Fibroblast of lung (primary cell): Measurements from ENCODE around the gene COMMD10. TPM values are rescaled to one million over a fixed set of nuclear protein-coding genes. Genes with fewer than 3 reads are reported as not detected.
A peak's percentile ranks its signal among the peaks of the same experiment; 100 is the strongest.

Experiments used
- DNase-seq, 2 donors: peaks; one replicate each; pipeline versions ENCODE4 v3.0.0 to v3.0.0-alpha.2; 2010; ENCODE audit warnings: low read depth in 2 of 2
- H2AFZ ChIP-seq: 2 replicates; pipeline ENCODE4 v1.5.1; 2012; ENCODE audit warnings: low read length, control low read depth, inconsistent platforms
- H3K27ac ChIP-seq: 2 replicates; pipeline ENCODE4 v1.5.1; 2011; ENCODE audit warnings: low read length, control low read depth; ENCODE audit not compliant: insufficient read depth
- H3K27me3 ChIP-seq: 2 replicates; pipeline ENCODE4 v1.5.1; 2011; ENCODE audit warnings: mild to moderate bottlenecking, low read length; ENCODE audit not compliant: control insufficient read depth, insufficient read depth
- H3K36me3 ChIP-seq: 2 replicates; pipeline ENCODE4 v1.5.1; 2011; ENCODE audit warnings: low read length; ENCODE audit not compliant: control insufficient read depth, insufficient read depth
- H3K4me1 ChIP-seq: 2 replicates; pipeline ENCODE4 v1.5.1; 2011; ENCODE audit warnings: low read length; ENCODE audit not compliant: control insufficient read depth, insufficient read depth; ENCODE audit errors: extremely low read depth
- H3K4me2 ChIP-seq: 2 replicates; pipeline ENCODE4 v1.5.1; 2011; ENCODE audit warnings: low read length, control low read depth; ENCODE audit not compliant: insufficient read depth; ENCODE audit errors: extremely low read depth
- H3K4me3 ChIP-seq, 4 experiments: fragments of 200-600 bp in 1 of 4; sonication (generic) in 1 of 4; replicated peaks in 1 of 4; 2 replicates each; pipeline ENCODE4 v1.5.1; 2011 to 2016; ENCODE audit warnings: low read length in 4 of 4, low read depth in 3 of 4, mild to moderate bottlenecking in 3 of 4, control low read depth in 2 of 4, inconsistent platforms in 1 of 4, mixed read lengths in 1 of 4; ENCODE audit not compliant: insufficient read depth in 1 of 4; ENCODE audit errors: control extremely low read depth in 1 of 4
- H3K79me2 ChIP-seq: 2 replicates; pipeline ENCODE4 v1.5.1; 2012; ENCODE audit warnings: mild to moderate bottlenecking, low read length, inconsistent platforms; ENCODE audit not compliant: control insufficient read depth, insufficient read depth
- H3K9ac ChIP-seq: 2 replicates; pipeline ENCODE4 v1.5.1; 2011; ENCODE audit warnings: mild to moderate bottlenecking, low read length, control low read depth; ENCODE audit not compliant: insufficient read depth
- H3K9me3 ChIP-seq: 2 replicates; pipeline ENCODE4 v1.5.1; 2012; ENCODE audit warnings: low read depth, low read length; ENCODE audit not compliant: control insufficient read depth, insufficient read depth
- H4K20me1 ChIP-seq: 2 replicates; pipeline ENCODE4 v1.5.1; 2011; ENCODE audit warnings: low read length; ENCODE audit not compliant: control insufficient read depth, insufficient read depth; ENCODE audit errors: extremely low read depth
- EZH2 ChIP-seq: IDR thresholded peaks from 2 replicates; pipeline ENCODE4 v1.5.1; 2012; ENCODE audit warnings: low read length, control low read depth, mild to moderate bottlenecking; ENCODE audit errors: missing control alignments
- polyA plus RNA-seq, 2 donors: library from polyadenylated mRNA; depleted of rRNA in 1 of 2; stranded (reverse) in 1 of 2; unstranded in 1 of 2; fragments of >200 nt; gene quantifications; 2 replicates each; pipeline ENCODE4 v1.2.1, GENCODE V29; 2011 to 2012; ENCODE audit warnings: missing spikeins in 1 of 2
- total RNA-seq: library from RNA; depleted of rRNA; stranded (reverse); fragments of >200 nt; gene quantifications from 2 replicates; pipeline ENCODE4 v1.2.1, GENCODE V29; 2014
- TF ChIP-seq, protein P1 (sequence below), 2 donors: IDR thresholded peaks in 1 of 2; conservative IDR thresholded peaks in 1 of 2; 1 replicate in 1 of 2; 2 replicates in 1 of 2; pipeline ENCODE4 v1.5.1; 2011 to 2012; ENCODE audit warnings: low read length in 2 of 2, control low read depth in 1 of 2, inconsistent platforms in 1 of 2, low read depth in 1 of 2, mild to moderate bottlenecking in 1 of 2

The COMMD10 gene
- total and polyA plus RNA-seq, 2 donors (not counting 1 experiment from before 2014, with no cell fraction given): 24.2 to 35.8 TPM

DNA sequence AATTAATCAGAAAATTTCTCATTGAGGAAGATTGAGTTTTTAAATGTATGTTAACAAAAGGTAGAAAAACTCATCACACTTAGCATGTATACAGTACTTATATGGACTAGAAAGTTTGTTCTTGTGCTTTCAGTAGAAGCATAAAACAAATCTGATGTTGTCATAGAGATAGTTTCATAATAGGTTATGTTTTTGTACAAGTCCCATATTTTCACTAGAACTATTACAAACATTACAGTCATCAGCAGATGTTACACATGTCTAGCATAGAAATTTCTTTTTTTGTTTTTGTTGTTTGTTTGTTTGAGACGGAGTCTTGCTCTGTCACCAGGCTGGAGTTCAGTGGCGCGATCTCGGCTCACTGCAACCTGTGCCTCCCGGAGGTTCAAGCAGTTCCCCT, 131.4 kb downstream of the COMMD10 start:
- H3K9ac ChIP-seq: no peak overlapping the region
- no peak overlapping the region for H2AFZ ChIP-seq
- TF ChIP-seq EZH2: no peak
- TF ChIP-seq, protein P1, sequence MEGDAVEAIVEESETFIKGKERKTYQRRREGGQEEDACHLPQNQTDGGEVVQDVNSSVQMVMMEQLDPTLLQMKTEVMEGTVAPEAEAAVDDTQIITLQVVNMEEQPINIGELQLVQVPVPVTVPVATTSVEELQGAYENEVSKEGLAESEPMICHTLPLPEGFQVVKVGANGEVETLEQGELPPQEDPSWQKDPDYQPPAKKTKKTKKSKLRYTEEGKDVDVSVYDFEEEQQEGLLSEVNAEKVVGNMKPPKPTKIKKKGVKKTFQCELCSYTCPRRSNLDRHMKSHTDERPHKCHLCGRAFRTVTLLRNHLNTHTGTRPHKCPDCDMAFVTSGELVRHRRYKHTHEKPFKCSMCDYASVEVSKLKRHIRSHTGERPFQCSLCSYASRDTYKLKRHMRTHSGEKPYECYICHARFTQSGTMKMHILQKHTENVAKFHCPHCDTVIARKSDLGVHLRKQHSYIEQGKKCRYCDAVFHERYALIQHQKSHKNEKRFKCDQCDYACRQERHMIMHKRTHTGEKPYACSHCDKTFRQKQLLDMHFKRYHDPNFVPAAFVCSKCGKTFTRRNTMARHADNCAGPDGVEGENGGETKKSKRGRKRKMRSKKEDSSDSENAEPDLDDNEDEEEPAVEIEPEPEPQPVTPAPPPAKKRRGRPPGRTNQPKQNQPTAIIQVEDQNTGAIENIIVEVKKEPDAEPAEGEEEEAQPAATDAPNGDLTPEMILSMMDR (conservative IDR thresholded peaks at IDR 0.05 in 1 of 2, IDR thresholded peaks at IDR 0.05 in 1 of 2; ENCODE audit: low read depth in 1 of 2, low read length in 2 of 2): no peak
- H3K79me2 ChIP-seq: no peaks in the 10 kb centered on the region
- no peak overlapping the region for H3K27ac ChIP-seq
- no peak overlapping the region for H3K4me2 ChIP-seq
- H4K20me1 ChIP-seq: no peaks in the 10 kb centered on the region
- DNase-seq: peak in 1 of 2 donors; percentile 29
- no peak overlapping the region for H3K4me3 ChIP-seq
- H3K27me3 ChIP-seq: no peaks in the 10 kb centered on the region
- H3K9me3 ChIP-seq: no peaks in the 10 kb centered on the region
- H3K4me1 ChIP-seq: no peaks in the 10 kb centered on the region
- H3K36me3 ChIP-seq: no peaks in the 10 kb centered on the region

DNA sequence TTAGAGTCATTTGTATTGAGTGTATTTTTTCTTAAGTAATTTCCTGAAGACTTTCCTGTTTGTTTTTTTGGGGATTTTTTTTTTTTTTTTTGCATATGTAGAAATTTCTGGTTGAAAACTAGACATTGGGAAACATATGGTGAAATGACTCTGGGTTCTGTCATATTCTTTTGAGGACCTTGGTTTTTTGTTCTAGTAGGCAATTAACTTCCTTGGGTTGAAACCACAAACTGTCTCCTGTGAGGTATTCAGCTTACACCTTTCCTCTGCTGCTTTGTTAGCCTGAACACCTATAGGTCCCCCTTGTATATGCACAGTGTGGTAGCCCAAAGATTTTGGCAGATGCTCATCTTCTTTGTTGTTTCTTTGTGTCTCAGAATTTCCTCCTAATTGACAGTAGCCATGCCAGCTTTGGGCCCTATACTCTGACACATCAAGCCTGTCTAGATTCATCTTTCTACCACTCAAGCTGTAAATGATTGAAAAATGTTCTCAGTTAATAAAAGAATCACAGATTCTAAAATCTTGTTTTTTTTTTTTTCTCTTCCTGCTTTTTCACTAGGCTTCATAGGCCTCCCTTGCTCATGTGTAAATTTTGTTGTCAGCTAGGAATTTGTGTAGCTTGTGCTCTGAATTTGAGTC, 140.6 kb downstream of the COMMD10 start:
- H3K79me2 ChIP-seq: no peaks in the 10 kb centered on the region
- no peaks in the 10 kb centered on the region for H3K36me3 ChIP-seq
- no peaks in the 10 kb centered on the region for H3K27me3 ChIP-seq
- no peak overlapping the region for H3K9ac ChIP-seq
- H4K20me1 ChIP-seq: no peaks in the 10 kb centered on the region
- no peak overlapping the region for H3K27ac ChIP-seq
- H3K4me2 ChIP-seq: no peak overlapping the region
- H3K4me3 ChIP-seq: no peak overlapping the region
- DNase-seq: no peak
- TF ChIP-seq EZH2: no peak
- TF ChIP-seq, protein P1 (conservative IDR thresholded peaks at IDR 0.05 in 1 of 2, IDR thresholded peaks at IDR 0.05 in 1 of 2; ENCODE audit: low read depth in 1 of 2, low read length in 2 of 2): no peak
- H3K9me3 ChIP-seq: no peaks in the 10 kb centered on the region
- H3K4me1 ChIP-seq: no peaks in the 10 kb centered on the region
- no peak overlapping the region for H2AFZ ChIP-seq

DNA sequence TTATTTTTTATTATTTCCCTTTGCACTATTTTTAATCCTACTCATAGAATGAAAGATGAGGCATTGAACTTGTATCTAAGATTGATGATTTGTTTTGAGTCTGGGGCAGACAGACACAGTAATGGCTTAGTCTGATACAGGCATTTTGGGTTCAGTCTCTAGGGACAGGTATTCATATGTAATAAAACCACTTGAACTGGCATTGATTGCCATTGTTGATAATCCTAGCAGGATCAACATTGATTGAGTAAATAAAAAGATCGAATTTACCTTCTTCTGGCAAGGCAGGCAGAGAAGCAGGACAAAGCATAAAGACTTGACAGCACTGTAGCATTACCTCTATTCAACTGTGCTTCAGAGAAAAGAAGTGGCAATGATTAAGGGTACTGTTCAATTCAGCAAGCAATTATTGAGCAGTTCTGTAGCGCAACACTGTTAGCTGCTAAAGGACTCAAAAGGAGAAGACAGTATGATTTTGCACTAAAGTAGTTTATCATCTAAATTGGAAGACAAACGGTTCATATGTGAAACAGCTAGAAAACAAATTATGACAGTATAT, 144.4 kb downstream of the COMMD10 start:
- H4K20me1 ChIP-seq: no peaks in the 10 kb centered on the region
- H3K4me2 ChIP-seq: no peak overlapping the region
- no peaks in the 10 kb centered on the region for H3K36me3 ChIP-seq
- H3K27ac ChIP-seq: no peak overlapping the region
- H3K9me3 ChIP-seq: no peaks in the 10 kb centered on the region
- no peaks in the 10 kb centered on the region for H3K4me1 ChIP-seq
- no peaks in the 10 kb centered on the region for H3K79me2 ChIP-seq
- H3K27me3 ChIP-seq: no peaks in the 10 kb centered on the region
- no peak overlapping the region for H3K4me3 ChIP-seq
- no peak for DNase-seq
- H3K9ac ChIP-seq: no peak overlapping the region
- TF ChIP-seq, protein P1 (conservative IDR thresholded peaks at IDR 0.05 in 1 of 2, IDR thresholded peaks at IDR 0.05 in 1 of 2; ENCODE audit: low read depth in 1 of 2, low read length in 2 of 2): no peak
- H2AFZ ChIP-seq: no peak overlapping the region
